ENCODE results near the gene WDR18.

DNA sequence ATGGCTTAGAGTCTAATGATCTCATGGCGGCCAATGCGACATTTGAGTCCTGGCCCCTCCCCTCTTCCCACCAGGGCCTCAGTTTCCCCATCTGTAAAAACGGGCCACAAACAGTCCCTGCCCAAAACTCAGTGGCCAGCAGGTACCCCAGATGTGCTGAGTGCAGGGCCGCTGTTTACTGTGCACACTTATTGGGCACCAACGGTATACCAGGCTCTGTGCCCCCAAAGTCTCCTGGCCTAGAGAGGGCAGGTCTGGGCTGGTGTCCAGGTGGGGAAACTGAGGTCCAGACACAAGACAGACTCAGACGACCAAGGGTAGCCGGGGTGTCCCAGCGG is 23.6 kb upstream of the WDR18 start:
- TF ChIP-seq CTCF (IDR thresholded peaks at IDR 0.05; ENCODE audit: poor library complexity, severe bottlenecking) (no peak), EZH2 (IDR thresholded peaks at IDR 0.05; ENCODE audit: borderline replicate concordance, insufficient read depth, low read length, poor library complexity, severe bottlenecking) (no peak), RAD21 (conservative IDR thresholded peaks at IDR 0.05) (no peak), SMC3 (conservative IDR thresholded peaks at IDR 0.05; ENCODE audit: poor library complexity) (no peak)
- TF ChIP-seq, protein P1, sequence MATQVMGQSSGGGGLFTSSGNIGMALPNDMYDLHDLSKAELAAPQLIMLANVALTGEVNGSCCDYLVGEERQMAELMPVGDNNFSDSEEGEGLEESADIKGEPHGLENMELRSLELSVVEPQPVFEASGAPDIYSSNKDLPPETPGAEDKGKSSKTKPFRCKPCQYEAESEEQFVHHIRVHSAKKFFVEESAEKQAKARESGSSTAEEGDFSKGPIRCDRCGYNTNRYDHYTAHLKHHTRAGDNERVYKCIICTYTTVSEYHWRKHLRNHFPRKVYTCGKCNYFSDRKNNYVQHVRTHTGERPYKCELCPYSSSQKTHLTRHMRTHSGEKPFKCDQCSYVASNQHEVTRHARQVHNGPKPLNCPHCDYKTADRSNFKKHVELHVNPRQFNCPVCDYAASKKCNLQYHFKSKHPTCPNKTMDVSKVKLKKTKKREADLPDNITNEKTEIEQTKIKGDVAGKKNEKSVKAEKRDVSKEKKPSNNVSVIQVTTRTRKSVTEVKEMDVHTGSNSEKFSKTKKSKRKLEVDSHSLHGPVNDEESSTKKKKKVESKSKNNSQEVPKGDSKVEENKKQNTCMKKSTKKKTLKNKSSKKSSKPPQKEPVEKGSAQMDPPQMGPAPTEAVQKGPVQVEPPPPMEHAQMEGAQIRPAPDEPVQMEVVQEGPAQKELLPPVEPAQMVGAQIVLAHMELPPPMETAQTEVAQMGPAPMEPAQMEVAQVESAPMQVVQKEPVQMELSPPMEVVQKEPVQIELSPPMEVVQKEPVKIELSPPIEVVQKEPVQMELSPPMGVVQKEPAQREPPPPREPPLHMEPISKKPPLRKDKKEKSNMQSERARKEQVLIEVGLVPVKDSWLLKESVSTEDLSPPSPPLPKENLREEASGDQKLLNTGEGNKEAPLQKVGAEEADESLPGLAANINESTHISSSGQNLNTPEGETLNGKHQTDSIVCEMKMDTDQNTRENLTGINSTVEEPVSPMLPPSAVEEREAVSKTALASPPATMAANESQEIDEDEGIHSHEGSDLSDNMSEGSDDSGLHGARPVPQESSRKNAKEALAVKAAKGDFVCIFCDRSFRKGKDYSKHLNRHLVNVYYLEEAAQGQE (IDR thresholded peaks at IDR 0.05; ENCODE audit: borderline replicate concordance), result no peak
